HG02623 (cell line): ENCODE data around the gene DSCAML1.
A peak's percentile ranks its signal among the peaks of the same experiment; 100 is the strongest.
"Not testable (repeated sequence)": the region's sequence is repeated elsewhere in the genome, so short reads cannot be mapped to it uniquely, and the experiment has no call there.

Experiments
- ATAC-seq: cut with Tn5 transposase; IDR thresholded peaks from one replicate; pipeline ENCODE4 v1.9.1; 2021; ENCODE audit warnings: moderate library complexity; ENCODE audit not compliant: unreplicated experiment

Gene DSCAML1

DNA sequence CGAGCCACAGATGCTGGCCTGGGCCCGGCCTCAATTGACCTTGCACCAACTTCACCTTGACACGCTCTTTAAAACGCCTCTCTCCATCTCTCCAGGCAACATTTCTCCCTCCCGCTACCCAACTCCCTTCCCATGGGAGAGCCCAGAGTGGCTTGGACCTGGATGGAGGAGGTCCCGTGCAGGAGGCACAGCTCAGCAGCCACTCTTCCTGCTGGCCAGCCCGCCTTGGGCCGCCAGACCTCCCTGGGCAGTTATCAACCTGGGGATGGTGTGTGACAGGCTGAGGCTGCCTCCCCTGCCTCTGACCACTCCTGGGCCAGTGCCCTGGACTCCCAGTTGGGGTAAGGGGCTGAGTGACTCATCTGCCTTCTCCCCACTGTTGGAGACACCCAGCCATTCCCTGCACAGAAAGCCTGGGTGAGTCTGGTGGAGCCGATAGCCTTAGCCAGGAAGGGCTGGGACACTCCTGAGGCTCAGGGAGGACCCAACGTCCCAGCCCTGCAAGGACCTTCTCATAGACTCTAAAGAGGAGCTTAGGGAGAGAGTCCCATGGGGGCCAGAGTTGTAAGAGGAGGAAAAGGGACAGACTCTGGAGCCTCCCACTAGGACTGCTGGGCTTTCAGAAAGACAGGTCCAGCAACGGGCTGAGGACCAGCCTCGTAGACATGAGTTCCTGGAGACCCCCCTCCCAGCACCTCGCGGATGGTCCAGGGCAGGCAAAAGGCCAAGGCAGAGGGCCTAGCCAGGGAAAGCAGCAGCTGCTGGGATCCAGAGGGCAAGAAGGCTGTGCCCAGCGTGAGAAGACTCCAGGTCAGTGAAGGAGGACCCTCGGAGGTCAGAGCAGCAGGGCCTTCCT lies 337.7 kb downstream of the DSCAML1 start:
- no peak for ATAC-seq

DNA sequence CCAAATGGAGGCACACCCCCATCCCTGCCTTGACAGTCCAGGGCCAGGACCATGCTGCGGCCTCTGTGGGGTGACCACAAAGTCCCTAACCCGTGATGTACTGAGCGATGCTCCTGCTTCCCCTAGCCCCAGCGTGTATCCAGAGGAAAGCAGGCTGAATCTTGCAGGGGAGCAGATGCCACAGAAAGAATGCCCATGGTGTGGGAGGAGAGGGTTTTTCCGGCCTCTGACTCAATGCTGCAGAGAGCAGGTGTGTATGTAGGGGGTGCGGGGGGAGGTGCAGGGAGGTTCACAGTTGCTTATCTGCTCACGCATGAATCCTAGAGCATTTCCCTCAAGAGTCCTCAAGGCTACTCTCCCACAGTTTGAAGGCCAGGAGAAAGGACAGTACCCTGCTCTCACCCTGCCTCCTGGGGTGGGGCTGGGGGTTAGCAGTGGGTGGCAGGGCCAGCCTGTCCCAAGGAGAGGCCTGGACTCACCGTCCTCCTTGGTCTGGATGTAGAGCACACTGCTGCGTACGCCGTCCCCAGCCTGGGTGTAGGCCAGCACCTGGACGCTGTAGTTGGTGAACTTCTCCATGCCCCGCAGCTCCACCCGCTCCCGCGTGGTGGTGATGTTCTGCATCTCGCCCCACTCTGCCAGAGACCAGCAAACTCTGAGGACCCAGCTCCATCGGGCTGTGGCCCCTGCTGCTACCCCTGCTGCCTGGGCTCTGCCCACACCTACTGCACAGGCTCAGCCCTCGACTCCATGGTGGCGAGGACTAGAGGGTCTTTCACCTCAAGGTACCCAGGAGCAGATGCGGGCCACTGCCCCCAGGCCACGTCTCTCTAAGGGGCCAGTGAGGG lies 338.5 kb downstream of the DSCAML1 start:
- ATAC-seq, result no peak

DNA sequence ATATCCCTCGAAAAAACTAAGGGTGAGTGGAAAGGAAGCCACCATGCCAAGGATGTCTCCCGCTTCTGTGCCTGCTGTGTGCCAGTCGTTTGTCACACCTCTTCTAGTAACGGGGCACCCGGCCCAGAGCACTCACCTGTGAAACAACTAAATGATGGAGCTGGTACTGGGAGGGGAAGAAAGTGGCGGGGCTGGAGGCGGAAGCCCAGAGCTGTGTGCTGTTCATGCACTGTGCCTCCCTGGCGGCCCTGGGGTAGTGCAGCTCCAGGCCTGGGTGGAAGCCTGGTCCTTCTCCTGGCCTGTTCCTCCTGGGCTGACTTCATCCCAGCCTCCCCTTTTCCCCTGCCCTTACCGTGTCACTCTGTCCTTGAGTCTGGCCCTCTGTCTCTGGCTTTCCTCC lies 339.2 kb downstream of the DSCAML1 start:
- ATAC-seq, result no peak

DNA sequence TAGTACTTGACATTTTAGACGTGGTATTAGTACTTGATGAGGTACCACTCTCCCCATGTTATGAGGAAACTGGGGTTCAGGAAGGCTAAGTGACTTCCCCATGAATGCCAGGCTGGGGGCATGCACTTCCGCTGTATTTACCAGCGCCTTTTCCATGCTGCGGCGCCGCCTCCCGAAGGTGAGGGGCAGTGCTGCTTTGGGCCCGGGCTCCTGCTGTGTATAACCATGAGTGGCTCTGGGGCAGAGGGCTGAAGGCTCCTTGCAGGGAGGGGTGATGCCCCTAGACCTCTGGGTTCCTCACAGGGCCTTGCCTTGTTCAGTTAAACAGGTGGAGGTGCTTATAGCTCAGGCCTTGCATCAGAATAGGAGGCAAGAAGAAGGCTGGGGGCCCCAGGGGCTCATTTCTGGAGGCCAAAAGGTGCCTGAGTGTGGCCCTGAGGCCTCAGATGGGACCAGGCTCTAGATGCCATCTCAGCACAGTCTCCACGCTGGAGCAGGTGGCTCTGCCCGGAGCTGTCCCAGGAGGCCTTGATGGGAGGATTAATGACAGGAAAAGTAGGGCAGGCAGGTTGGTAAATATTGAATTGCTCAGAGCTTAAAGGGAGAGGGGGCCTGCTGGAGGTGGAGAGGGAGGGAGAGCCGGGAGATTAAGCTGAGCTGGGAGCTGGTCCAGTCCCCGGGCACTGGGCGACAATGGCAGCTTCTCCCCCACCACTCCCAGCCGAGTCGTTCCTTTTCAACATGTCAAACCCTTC lies 339.8 kb downstream of the DSCAML1 start:
- ATAC-seq, result no peak

DNA sequence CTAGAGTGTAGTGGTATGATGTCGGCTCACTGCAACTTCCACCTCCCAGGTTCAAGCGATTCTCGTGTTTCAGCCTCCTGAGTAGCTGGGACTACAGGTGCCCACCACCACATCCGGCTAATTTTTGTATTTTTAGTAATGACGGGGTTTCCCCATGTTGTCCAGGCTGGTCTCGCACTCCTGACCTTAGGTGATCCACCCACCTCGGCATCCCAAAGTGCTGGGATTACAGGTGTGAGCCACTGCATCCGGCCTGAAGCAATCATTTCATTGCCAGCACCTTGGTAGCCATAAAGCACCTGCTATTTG lies 340.3 kb downstream of the DSCAML1 start:
- not testable (repeated sequence) for ATAC-seq

DNA sequence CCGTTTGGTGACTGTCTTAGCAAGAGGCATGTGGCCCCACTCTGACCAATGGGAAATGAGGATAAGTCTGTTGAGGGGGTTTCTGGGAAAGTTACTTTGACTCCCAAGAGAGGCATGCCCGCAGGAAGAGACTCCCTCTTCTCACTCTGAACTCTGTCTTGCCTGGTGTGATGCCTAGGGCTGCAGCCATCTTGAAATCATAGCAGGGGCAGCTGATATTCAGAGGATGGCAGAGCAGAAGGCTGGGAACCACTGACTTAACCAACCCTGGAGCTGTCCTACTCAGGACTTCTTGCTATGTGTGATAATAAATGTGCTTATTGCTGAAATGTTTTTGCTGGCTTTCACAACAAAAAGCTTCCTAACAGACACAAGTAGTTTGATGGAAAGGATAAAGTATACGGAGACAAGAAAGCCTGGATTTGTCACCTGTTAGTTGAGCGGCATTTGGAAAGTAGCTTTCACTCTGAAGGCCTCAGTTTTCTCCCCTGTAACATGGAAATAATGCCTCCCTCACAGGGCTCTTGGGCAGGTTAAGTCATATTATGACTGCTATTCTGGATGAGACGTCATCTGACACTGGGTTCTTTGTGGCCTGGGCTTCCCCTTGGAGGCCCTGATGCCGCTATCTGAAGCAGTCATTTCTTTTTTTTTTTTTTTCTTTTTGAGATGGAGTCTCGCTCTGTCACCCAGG lies 340.8 kb downstream of the DSCAML1 start:
- peak; percentile 60 for ATAC-seq

DNA sequence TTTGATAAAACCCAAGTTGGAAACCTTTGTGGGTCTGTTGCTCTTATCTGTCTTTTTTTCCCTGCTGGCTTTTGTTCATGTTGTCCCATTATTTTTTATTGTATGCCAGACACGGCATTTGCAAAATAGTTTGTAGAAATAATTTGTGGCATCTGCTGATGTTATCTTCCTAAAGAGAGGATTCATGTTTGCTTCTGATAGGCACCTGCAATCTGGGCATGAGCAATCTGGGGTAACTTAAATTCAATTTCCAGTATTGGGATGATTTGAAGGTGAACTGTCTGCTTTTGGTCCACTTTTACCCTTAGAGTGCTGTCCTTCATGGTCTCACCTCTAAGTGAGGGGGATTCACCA lies 342.5 kb downstream of the DSCAML1 start:
- no peak for ATAC-seq

DNA sequence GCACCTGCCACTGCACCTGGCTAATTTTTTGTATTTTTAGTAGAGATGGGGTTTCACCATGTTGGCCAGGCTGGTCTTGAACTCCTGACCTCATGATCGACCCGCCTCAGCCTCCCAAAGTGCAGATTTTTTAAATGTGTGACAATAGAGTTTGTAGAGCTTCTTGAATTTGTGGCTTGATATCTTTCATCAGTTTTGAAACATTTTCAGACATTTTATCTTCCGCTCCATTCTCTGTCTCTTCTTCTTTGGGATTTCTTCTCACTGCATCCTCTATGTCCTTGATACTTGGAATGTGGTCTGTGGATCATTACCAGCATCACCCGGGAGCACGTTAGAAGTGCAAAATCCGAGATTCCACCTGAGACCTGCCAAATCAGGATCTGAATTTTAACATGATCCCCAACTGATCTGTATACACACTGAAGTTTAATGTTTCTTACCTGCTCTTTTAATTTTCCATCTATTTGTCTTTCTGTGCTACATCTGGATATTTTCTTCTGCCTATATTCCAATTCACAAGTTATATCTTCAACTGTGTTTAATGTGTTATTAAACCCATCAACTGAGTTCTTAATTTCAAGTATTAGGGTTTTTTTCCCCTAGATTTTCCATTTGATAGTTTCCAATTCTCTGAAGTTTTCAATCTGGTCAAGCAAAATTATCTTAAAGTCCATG lies 343.0 kb downstream of the DSCAML1 start:
- ATAC-seq, result no peak

DNA sequence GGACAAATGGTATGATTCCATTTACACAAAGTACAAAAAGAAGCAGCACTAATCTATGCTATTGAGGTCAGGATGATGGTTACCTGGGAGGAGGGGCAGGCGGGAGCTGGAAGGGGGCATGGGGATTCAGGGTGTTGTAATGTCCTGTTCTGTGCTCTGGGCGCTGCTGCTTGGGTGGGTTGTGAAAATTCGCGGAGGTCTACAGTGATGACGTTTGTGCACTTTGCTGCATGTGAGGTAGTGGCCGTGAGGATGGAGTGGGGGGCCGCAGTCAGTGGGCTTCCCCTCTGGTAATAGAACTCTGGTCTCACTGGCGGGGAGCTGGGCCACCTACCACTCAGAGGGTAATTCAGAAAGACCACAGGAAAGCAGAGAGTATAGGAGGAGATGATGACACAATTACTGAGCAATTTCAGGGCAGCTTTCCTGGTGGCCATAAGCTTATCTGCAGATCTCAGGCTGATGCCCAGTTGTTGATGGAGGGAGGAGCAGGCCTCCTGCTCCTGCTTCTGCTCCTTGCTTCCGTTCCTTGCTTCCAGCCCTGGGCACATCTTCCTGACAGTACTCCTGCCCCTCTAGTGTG lies 347.8 kb downstream of the DSCAML1 start:
- no peak for ATAC-seq

DNA sequence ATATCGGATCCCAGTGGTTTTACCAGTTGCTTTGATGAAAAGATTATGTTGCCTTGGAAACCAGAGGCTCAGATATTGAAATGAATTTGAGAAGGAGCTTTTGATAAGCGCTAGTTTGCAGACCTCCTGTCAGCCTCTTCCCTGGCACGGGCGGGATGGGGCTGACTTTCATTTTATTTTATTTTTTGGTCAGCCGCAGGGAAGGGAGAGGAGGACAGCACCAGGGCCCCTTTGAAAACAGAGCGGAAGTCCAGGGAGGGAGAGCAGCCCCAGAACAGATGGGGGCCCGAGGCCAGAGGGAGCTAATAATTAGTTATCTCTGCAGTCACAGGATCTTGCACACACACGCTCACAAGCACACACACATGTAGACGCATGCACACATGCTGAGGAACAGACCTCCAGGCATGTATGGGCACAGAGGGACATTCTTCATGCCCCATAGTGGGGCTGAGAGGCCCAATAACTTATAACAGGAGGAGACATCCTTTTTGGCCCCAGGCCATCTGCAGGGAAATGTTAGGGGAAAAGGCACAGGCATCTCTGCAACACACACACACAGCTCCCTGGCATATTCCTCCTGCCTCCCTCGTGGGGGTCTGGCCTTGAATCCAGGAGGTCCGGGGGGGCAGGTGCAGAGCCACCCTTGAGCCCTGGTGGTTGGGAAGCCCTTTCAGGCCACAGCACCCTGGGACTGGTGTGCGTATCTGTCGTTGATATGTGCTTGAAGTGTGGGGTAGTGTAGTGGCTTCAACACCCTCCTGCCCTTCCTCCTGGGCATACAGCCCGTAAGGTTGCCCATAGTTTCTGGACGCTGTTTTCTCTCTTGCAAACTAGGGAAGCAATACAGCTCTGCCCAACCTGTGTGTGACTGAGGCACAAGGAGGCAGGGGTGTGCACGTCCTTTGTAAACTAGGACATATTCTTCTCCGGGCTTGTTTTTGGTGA lies 352.0 kb downstream of the DSCAML1 start:
- no peak for ATAC-seq

DNA sequence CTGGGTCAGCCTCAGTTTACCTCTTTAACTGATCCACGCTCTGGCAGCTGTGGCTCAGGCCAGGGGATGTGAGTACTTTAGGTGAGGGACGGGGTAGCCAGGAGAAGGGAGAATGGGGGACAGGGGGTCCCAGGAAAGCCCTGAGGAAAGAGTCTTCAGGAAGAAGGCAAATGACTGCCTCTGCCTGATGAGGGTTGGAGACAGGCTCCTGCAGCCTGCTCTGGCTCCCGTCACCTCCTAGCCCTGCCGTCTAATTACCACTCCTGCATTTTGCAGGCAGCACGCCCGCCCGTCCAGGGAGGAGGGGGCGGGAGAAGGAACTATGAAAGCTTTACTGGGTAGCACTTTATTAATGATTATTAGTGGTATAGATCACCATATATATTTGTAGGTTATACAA lies 352.8 kb downstream of the DSCAML1 start:
- no peak for ATAC-seq

DNA sequence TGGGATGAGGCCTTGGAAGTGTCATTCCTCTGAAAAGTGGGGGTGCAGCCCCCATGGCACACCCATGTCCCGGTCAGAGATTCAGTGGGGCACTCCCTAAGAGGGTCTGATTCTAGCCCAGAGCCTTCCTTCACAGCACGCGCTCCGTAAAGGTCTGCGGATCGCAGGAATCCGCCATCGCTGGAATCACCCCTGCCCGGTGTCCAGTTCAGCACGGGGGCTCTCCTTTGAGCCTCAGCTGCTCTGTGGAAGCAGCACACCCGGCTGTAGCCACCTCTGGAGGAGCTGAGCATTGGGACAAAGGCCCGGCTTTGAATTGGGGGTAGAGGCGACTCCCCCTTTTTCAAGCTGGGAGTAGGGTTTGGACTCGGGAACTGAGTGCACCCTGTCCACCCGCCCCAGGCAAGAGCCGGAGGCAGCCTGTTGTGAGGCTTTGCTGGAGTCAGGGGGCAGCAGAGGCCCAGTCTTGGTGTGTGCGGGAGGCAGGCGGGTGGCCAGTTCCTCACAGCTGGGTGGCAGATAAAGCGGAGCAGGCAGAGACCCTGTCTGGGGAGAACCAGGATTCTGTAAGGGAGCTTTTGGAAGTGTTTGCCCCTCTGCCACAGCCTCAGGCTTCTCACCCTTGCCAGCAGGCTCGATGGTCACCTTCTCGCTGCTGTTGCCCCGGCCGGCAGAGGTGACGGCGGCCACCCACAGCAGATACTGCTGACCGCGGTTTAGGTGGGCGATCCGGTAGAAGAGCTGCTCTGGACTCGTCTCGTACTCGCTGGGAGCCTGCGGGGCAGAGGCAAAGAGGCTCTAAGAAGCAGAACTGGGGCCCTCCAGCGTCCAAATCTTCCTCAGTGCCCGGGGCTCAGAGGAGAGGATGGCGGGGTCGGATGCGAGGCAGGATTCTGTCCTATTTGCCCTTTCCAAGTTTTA lies 353.5 kb downstream of the DSCAML1 start:
- no peak for ATAC-seq

DNA sequence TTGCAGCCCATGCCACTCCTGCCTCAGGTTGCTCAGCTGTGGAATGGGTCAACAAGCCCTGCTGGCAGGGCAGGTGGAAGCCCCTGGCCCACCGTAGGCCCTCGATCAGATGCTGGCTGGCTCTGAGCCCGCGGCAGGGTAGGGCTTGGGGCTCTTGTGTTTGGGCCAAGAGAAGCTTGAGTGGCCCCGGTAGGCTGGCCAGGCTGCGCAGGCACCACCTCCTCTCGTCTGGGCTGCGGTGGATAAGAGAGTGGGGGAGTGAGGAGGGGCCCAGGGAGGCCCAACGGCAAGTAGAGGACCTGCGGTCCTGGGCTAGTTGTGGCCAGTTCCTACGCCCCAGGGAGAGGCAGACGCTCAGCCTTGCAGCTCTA lies 354.2 kb downstream of the DSCAML1 start:
- no peak for ATAC-seq

DNA sequence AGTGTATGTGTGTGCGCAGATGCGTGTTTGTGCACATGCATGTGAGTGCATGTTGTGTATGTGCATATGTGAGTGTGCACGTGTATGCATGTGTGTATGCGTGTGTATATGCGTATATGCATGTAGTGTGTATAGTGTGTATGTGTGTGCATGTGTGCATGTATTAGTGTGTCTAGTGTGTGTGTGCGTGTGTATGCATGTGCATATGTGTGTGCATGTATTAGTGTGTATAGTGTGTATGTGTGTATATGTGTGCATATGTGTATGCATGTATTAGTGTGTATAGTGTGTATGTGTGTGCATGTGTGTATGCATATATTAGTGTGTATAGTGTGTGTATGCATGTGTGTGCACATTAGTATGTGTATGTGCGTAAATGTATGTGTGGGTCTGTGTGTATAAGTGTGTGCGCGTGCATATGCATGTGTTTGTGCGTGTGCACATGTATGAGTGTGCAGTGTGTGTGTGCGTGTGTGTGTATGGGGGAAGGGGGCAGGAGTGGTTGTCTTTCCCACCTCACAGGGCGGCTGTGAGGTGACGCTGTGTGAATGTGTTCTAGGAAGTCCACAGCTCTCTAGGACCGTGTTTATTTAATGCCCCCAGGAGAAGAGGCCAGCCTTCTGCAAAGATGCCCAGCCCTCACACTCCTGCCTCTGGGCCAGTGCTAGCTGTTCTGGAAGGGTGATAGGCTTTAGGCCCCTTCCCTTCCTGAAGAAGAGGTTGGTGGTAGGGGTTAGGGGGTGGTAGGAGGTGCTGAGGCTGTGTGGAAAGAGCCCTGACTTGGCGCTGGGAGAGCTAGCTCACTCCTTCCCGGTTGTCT lies 354.8 kb downstream of the DSCAML1 start:
- no peak for ATAC-seq

DNA sequence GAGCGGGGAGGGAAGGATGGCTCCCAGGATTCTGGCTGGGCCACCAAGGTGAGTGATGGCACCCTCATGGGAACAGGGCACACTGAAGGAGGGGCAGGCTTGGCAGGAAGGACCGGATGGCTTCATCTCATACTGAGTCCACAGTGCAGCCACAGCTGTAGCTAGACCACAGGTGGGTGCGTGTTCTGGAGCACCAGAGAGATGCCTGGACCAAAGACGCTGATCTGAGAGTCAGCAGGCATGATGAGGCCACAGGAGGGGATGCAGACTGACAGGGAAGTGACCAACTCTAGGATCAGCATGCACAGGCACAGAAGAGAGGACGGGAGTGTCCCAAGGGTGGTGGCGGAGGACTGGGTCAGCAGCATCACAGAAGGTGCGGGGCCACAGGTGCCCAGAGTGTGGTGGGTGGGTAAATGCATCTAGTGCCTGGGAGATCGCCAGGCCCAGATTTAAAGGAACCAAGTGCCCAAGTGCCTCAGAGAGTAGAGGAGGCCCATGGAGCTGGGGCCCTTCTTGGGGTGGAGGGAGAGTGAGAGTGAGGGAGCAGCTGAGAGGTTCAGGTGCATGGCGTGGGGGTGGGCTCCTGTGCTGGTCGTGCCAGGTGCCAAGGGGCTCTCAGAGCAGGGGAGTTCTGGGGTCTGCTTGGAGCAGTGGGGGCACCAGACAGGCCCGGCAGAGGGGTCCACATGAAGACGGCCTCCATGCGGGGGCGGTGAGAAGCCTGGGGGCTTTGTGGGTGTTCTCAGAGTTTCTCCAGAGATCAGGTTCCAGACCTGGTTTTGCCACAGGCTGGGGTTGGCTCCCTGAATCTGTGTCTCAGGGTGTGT lies 355.7 kb downstream of the DSCAML1 start:
- no peak for ATAC-seq

DNA sequence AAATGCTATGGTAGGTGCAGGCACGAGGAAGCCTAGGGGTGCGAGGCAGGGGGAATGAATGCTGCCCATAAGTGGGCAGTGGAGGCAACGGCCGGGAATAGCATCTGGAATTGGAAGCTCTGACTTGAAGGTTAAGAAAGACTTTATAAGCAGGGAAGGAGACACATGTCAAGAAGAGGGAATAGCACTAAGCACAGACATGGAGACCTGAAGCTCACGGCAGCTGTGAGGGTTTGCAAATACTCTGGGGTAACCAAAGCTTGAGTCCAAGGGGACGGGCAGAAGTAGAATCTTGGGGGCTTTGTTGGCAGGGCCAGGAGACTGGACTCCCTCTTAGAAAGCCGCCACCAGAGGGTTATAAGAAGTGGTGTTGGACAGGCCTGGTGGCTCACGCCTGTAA lies 356.8 kb downstream of the DSCAML1 start:
- no peak for ATAC-seq
